ENCODE measurements around the gene TSPAN18. TPM values are rescaled to one million over a fixed set of nuclear protein-coding genes. Genes with fewer than 3 reads are reported as not detected.

The TSPAN18 gene
- polyA plus RNA-seq, 1 of the 3 experiments (the other 2 are of a cell fraction): 0.72 TPM

DNA sequence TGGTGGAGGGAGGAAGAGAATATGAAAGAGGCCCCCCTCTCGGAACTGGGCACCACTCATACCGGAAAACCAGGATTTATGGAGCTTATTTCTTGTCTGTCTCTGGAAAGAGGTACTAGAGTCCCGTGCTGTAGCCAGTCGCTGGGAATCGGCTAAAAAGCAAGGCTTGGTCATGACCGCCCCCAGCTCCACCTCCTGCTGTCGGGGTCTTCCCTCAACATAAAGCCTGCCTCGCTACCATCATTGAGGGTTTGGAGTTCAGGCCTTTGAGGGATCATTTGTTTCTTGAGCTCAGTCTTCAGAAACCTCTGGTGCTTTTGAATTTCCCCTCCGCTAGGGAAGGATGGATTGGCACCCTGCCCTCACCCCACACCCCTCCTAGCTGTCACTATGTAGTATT lies 97.1 kb downstream of the TSPAN18 start:
- TF ChIP-seq, protein P1, sequence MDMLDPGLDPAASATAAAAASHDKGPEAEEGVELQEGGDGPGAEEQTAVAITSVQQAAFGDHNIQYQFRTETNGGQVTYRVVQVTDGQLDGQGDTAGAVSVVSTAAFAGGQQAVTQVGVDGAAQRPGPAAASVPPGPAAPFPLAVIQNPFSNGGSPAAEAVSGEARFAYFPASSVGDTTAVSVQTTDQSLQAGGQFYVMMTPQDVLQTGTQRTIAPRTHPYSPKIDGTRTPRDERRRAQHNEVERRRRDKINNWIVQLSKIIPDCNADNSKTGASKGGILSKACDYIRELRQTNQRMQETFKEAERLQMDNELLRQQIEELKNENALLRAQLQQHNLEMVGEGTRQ (IDR thresholded peaks at IDR 0.05; ENCODE audit: borderline replicate concordance, low read depth, low read length): no peak
- TF ChIP-seq FOSL2 (IDR thresholded peaks at IDR 0.05; ENCODE audit: borderline replicate concordance, low read depth) (no peak), POLR2AphosphoS5 (IDR thresholded peaks at IDR 0.05; ENCODE audit: low read depth, low read length) (no peak), TAF1 (IDR thresholded peaks at IDR 0.05; ENCODE audit: borderline replicate concordance, low read depth, low read length) (no peak), RFX5 (IDR thresholded peaks at IDR 0.05; ENCODE audit: low read length) (no peak), REST (IDR thresholded peaks at IDR 0.05; ENCODE audit: low read depth, low read length) (no peak)
- no peaks in the 10 kb centered on the region for H3K9me3 ChIP-seq
- H3K4me2 ChIP-seq: no peak overlapping the region
- peaks cover 0 to 21% of the 10 kb centered on the region in 2 experiments; a peak in 1 of 4 replicates for H3K4me1 ChIP-seq (ENCODE audit: control insufficient read depth in 1 of 2, insufficient read depth in 2 of 2, low read depth in 1 of 2, low read length in 1 of 2)
- H3K9ac ChIP-seq: no peak overlapping the region
- DNase-seq: no peak
- no peak overlapping the region for H3K4me3 ChIP-seq (ENCODE audit: low read depth in 2 of 2, low read length in 1 of 2)
- H4K20me1 ChIP-seq (ENCODE audit: insufficient read depth): no peaks in the 10 kb centered on the region
- H3K27ac ChIP-seq (ENCODE audit: low read depth in 2 of 2, low read length in 1 of 2): no peak overlapping the region
- no peaks in the 10 kb centered on the region for H3K36me3 ChIP-seq (replicated peaks in 1 of 2; ENCODE audit: control insufficient read depth in 1 of 2, insufficient read depth in 2 of 2, low read length in 1 of 2)
- WGBS (ENCODE audit: low lambda C conversion rate): 87% methylated on average over 6 of the region's 9 CpGs
- ChIA-PET CTCF (interaction anchor here (0.9 to 2.1 kb wide), 11 partner anchors 9 to 207 kb away, joined by 3 to 11 read pairs (median 3); partner anchors contain the start of gene TSPAN18), POLR2A (no interaction called here)
- no peak overlapping the region for H2AFZ ChIP-seq (ENCODE audit: low read depth)
- H3K27me3 ChIP-seq (ENCODE audit: insufficient read depth): no peaks in the 10 kb centered on the region
- no peaks in the 10 kb centered on the region for H3K79me2 ChIP-seq (ENCODE audit: insufficient read depth)
- no peaks in the 10 kb centered on the region for H3F3A ChIP-seq (replicated peaks; ENCODE audit: insufficient read depth)
- H3K9me2 ChIP-seq: no peaks in the 10 kb centered on the region

GRCh38 chr11:44824300-44824704 lies 97.5 kb downstream of the TSPAN18 start:
- H3K9me3 ChIP-seq: no peaks in the 10 kb centered on the region
- ChIA-PET CTCF (interaction anchor here (0.5 to 2.1 kb wide), 9 partner anchors 8 to 207 kb away, joined by 3 to 11 read pairs (median 3); partner anchors contain the start of gene TSPAN18), POLR2A (no interaction called here)
- no peak overlapping the region for H3K4me2 ChIP-seq
- TF ChIP-seq SIN3A (IDR thresholded peaks at IDR 0.05; ENCODE audit: borderline replicate concordance, low read depth, low read length): no peak
- no peaks in the 10 kb centered on the region for H3K9me2 ChIP-seq
- no peaks in the 10 kb centered on the region for H3F3A ChIP-seq (replicated peaks; ENCODE audit: insufficient read depth)
- H3K27ac ChIP-seq (ENCODE audit: low read depth in 2 of 2, low read length in 1 of 2): no peak overlapping the region; a peak in 1 of 4 replicates
- no peak overlapping the region for H2AFZ ChIP-seq (ENCODE audit: low read depth)
- no peak for DNase-seq
- no peaks in the 10 kb centered on the region for H3K79me2 ChIP-seq (ENCODE audit: insufficient read depth)
- H3K4me1 ChIP-seq (ENCODE audit: control insufficient read depth in 1 of 2, insufficient read depth in 2 of 2, low read depth in 1 of 2, low read length in 1 of 2): peaks cover 0 to 16% of the 10 kb centered on the region in 2 experiments; a peak in 1 of 4 replicates
- H3K36me3 ChIP-seq (replicated peaks in 1 of 2; ENCODE audit: control insufficient read depth in 1 of 2, insufficient read depth in 2 of 2, low read length in 1 of 2): no peaks in the 10 kb centered on the region
- no peak overlapping the region for H3K9ac ChIP-seq
- H3K27me3 ChIP-seq (ENCODE audit: insufficient read depth): no peaks in the 10 kb centered on the region
- no CpG with 5 or more reads among the region's 5 CpGs for WGBS (ENCODE audit: low lambda C conversion rate)
- H3K4me3 ChIP-seq (ENCODE audit: low read depth in 2 of 2, low read length in 1 of 2): no peak overlapping the region
- H4K20me1 ChIP-seq (ENCODE audit: insufficient read depth): no peaks in the 10 kb centered on the region
